HepG2 (cell line): ENCODE results near the gene E2F3. TPM values are rescaled to one million over a fixed set of nuclear protein-coding genes. Genes with fewer than 3 reads are reported as not detected.

Experiments used
- ELF1 ChIP-seq: sonication (generic); formaldehyde crosslinking; IDR thresholded peaks from 2 replicates; pipeline ENCODE4 v1.4.0; 2020; ENCODE audit warnings: missing genetic modification reagents
- FIP1L1 ChIP-seq: fragments of 200-400 bp; formaldehyde crosslinking; IDR thresholded peaks from 2 replicates; pipeline ENCODE4 v1.6.1; 2018; ENCODE audit warnings: low read depth, mild to moderate bottlenecking, low read length, moderate library complexity, borderline replicate concordance; ENCODE audit not compliant: insufficient read depth
- KMT2B ChIP-seq: IDR thresholded peaks from 2 replicates; pipeline ENCODE4 v1.6.1; 2016; ENCODE audit warnings: missing genetic modification reagents, missing compliant biosample characterization
- NPAS2 ChIP-seq: sonication (generic); formaldehyde crosslinking; IDR thresholded peaks from 2 replicates; pipeline ENCODE4 v1.8.0; 2022; ENCODE audit warnings: mild to moderate bottlenecking, missing genetic modification reagents, borderline replicate concordance
- PBX3 ChIP-seq: sonication (generic); formaldehyde crosslinking; IDR thresholded peaks from 2 replicates; pipeline ENCODE4 v1.8.1; 2023; ENCODE audit warnings: missing genetic modification reagents, inconsistent platforms, borderline replicate concordance
- SP1 ChIP-seq, 2 experiments: fragments of 450-650 bp in 1 of 2; sonication (generic) in 1 of 2; formaldehyde crosslinking in 1 of 2; IDR thresholded peaks; 2 replicates each; pipeline versions ENCODE4 v1.4.0 to v1.6.1; 2016 to 2020; ENCODE audit warnings: missing genetic modification reagents in 1 of 2
- THAP9 ChIP-seq: sonication (generic); formaldehyde crosslinking; IDR thresholded peaks from 2 replicates; pipeline ENCODE4; 2020; ENCODE audit warnings: missing genetic modification reagents, mild to moderate bottlenecking, borderline replicate concordance
- ZNF225 ChIP-seq: sonication (generic); formaldehyde crosslinking; IDR thresholded peaks from 2 replicates; pipeline ENCODE4 v1.4.0; 2020; ENCODE audit warnings: mild to moderate bottlenecking, missing genetic modification reagents
- ZNF430 ChIP-seq: sonication (generic); formaldehyde crosslinking; IDR thresholded peaks from 2 replicates; pipeline ENCODE4 v1.9.0; 2021; ENCODE audit warnings: mild to moderate bottlenecking, missing genetic modification reagents
- ZNF792 ChIP-seq: IDR thresholded peaks from 2 replicates; pipeline ENCODE4 v1.6.1; 2016
- polyA plus RNA-seq, 8 experiments: library from polyadenylated mRNA; depleted of rRNA in 3 of 8; stranded (reverse) in 7 of 8; unstranded in 1 of 8; fragments of >200 nt; fragmentation: Illumina TruSeq in 4 of 8; extraction: Trizol in 4 of 8; gene quantifications; 2 replicates each; pipeline versions ENCODE4 v1.2.1 to v1.2.3, GENCODE V29; 2011 to 2016; ENCODE audit warnings: low read depth in 4 of 8, missing spikeins in 1 of 8, mixed read lengths in 1 of 8; ENCODE audit not compliant: insufficient read depth in 1 of 8
- total RNA-seq, 5 experiments: library from RNA; depleted of rRNA; stranded (reverse); fragments of >200 nt; fragmentation: Illumina TruSeq; extraction: Trizol; gene quantifications; 2 replicates each; pipeline ENCODE4 v1.2.3, GENCODE V29; 2016; ENCODE audit warnings: low read depth in 1 of 5
- TF ChIP-seq, protein P1 (sequence below): sonication (generic); formaldehyde crosslinking; IDR thresholded peaks from 2 replicates; pipeline ENCODE4 v1.8.0; 2022; ENCODE audit warnings: missing genetic modification reagents, mild to moderate bottlenecking, moderate library complexity, borderline replicate concordance
- TF ChIP-seq, protein P2 (sequence below): IDR thresholded peaks from 2 replicates; pipeline ENCODE4 v1.6.1; 2018; ENCODE audit warnings: missing genetic modification reagents, mild to moderate bottlenecking, missing compliant biosample characterization
- TF ChIP-seq, protein P3 (sequence below): sonication (generic); formaldehyde crosslinking; IDR thresholded peaks from 2 replicates; pipeline ENCODE4 v1.5.1; 2020; ENCODE audit warnings: mild to moderate bottlenecking, missing genetic modification reagents

E2F3 gene
- total and polyA plus RNA-seq, 2 of the 13 experiments (the other 11 are each of a cell fraction or from before 2014, with no cell fraction given): 8.5 to 12.7 TPM

DNA sequence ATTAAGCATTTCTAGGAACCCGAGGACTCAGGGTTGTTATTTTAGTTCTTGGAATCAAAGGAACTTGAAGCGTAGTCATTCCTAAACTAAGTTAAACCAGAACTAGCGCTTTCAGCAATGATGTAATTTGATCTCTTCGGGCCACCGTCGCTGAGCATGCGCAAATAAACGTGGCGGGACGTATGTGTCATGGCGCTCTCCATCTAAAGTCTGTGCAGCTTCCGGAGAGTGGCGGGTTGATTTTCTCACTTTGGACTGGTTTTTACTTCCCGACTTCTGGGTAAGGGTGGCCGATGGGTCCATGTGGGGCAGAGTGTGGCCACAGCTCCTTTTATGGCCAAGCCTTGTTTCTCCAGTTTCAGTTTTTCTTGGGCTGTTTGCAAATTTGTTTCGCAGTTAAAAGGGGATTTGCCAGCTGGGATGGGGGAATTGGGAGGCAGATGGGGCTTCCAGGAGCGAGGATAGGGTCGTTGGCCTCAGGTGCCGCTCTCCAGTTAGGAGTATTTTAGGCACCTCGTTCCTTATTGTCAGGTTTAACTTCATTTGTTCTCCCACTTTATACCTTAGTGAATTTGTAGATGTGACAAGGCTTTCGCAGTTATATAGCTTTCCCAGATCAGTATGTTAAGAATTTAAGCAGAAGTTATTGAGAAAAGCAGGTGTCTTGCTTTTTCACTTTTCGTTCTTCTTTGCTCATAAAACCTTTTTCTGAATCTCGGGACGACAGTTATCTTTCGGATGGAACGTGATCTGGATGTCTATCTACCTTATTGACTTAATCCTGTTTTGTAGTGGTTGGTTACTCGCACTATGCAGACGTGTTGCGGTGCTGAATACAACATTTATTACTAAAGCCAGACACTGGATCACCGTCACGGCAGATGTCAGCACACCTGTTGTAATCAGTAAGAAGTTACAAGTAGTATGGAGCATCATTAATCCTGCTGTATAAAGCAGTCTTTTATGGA, 132.9 kb downstream of the E2F3 start, which contains the start of gene CDKAL1 (continued):
- TF ChIP-seq PBX3 (CRISPR knock-in tag) (no peak), NPAS2 (CRISPR knock-in tag) (no peak), FIP1L1 (no peak), ZNF792 (CRISPR knock-in tag) (peak; percentile 83), ZNF225 (no peak), ZNF430 (no peak), ELF1 (CRISPR knock-in tag) (peak; percentile 93), THAP9 (CRISPR knock-in tag) (peak; percentile 86; the same call in 1 of the 2 replicates), KMT2B (CRISPR knock-in tag) (peak; percentile 93), SP1 (IDR thresholded peaks at IDR 0.05) (no peak), SP1 (CRISPR knock-in tag; IDR thresholded peaks at IDR 0.05) (no peak)
- TF ChIP-seq, protein P1, sequence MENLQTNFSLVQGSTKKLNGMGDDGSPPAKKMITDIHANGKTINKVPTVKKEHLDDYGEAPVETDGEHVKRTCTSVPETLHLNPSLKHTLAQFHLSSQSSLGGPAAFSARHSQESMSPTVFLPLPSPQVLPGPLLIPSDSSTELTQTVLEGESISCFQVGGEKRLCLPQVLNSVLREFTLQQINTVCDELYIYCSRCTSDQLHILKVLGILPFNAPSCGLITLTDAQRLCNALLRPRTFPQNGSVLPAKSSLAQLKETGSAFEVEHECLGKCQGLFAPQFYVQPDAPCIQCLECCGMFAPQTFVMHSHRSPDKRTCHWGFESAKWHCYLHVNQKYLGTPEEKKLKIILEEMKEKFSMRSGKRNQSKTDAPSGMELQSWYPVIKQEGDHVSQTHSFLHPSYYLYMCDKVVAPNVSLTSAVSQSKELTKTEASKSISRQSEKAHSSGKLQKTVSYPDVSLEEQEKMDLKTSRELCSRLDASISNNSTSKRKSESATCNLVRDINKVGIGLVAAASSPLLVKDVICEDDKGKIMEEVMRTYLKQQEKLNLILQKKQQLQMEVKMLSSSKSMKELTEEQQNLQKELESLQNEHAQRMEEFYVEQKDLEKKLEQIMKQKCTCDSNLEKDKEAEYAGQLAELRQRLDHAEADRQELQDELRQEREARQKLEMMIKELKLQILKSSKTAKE (CRISPR knock-in tag): peak; percentile 42; the same call in 1 of the 2 replicates
- TF ChIP-seq, protein P2, sequence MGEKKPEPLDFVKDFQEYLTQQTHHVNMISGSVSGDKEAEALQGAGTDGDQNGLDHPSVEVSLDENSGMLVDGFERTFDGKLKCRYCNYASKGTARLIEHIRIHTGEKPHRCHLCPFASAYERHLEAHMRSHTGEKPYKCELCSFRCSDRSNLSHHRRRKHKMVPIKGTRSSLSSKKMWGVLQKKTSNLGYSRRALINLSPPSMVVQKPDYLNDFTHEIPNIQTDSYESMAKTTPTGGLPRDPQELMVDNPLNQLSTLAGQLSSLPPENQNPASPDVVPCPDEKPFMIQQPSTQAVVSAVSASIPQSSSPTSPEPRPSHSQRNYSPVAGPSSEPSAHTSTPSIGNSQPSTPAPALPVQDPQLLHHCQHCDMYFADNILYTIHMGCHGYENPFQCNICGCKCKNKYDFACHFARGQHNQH (CRISPR knock-in tag): peak; percentile 73; the same call in 1 of the 2 replicates
- TF ChIP-seq, protein P3, sequence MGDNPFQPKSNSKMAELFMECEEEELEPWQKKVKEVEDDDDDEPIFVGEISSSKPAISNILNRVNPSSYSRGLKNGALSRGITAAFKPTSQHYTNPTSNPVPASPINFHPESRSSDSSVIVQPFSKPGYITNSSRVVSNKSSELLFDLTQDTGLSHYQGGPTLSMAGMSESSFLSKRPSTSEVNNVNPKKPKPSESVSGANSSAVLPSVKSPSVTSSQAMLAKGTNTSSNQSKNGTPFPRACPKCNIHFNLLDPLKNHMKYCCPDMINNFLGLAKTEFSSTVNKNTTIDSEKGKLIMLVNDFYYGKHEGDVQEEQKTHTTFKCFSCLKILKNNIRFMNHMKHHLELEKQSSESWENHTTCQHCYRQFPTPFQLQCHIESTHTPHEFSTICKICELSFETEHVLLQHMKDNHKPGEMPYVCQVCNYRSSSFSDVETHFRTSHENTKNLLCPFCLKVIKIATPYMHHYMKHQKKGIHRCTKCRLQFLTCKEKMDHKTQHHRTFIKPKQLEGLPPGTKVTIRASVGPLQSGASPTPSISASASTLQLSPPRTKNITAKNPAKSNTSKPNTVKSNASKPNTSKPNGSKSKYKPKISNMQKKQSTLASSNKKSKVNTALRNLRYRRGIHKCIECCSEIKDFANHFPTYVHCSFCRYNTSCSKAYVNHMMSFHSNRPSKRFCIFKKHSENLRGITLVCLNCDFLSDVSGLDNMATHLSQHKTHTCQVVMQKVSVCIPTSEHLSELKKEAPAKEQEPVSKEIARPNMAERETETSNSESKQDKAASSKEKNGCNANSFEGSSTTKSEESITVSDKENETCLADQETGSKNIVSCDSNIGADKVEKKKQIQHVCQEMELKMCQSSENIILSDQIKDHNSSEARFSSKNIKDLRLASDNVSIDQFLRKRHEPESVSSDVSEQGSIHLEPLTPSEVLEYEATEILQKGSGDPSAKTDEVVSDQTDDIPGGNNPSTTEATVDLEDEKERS (CRISPR knock-in tag): no peak
